ENCODE data around the gene DCP2.

The DCP2 gene

GRCh38 chr5:113062869-113063508, 86.4 kb downstream of the DCP2 start:
- no peak for DNase-seq (ENCODE audit: low read depth in 1 of 2, low spot score in 1 of 2)

- DNase-seq (ENCODE audit: low read depth in 1 of 2, low spot score in 1 of 2): no peak
Observed at GRCh38 chr5:113063927-113064326, 87.3 kb downstream of the DCP2 start.

GRCh38 chr5:113064806-113065205, 88.2 kb downstream of the DCP2 start:
- DNase-seq (ENCODE audit: low read depth in 1 of 2, low spot score in 1 of 2): no peak

- DNase-seq (ENCODE audit: low read depth in 1 of 2, low spot score in 1 of 2): no peak
Observed at GRCh38 chr5:113065626-113066025, 89.0 kb downstream of the DCP2 start.

- DNase-seq (ENCODE audit: low read depth in 1 of 2, low spot score in 1 of 2): no peak
Observed at GRCh38 chr5:113067635-113068344, 91.2 kb downstream of the DCP2 start.

- no peak for DNase-seq (ENCODE audit: low read depth in 1 of 2, low spot score in 1 of 2)
Observed at GRCh38 chr5:113068559-113068958, 92.0 kb downstream of the DCP2 start.

Measured in activated T-helper 1 cell treated with anti-CD3 and anti-CD28 coated beads, Interleukin-2, amount 50 U/mL, for 16 hours (primary cell).